Measurements from ENCODE around the gene GNG2.

The GNG2 gene

GRCh38 chr14:51870606-51871005 lies 10.2 kb downstream of the GNG2 start:
- H3K4me1 ChIP-seq (ENCODE audit: control insufficient read depth, insufficient read depth, low read length): peaks cover 18% of the 10 kb centered on the region
- ChIA-PET CTCF (no interaction called here), POLR2A (no interaction called here)
- H3K9me3 ChIP-seq (ENCODE audit: control insufficient read depth, insufficient read depth, low read depth, low read length): no peaks in the 10 kb centered on the region
- TF ChIP-seq ZNF600 (tag by site-specific recombination; IDR thresholded peaks at IDR 0.05) (no peak), ZNF544 (tag by site-specific recombination; IDR thresholded peaks at IDR 0.05) (no peak), ZBTB20 (tag by site-specific recombination; IDR thresholded peaks at IDR 0.05) (no peak), ZNF792 (tag by site-specific recombination; IDR thresholded peaks at IDR 0.05) (no peak), ZNF596 (tag by site-specific recombination; IDR thresholded peaks at IDR 0.05) (no peak), ZNF473 (tag by site-specific recombination; IDR thresholded peaks at IDR 0.05) (no peak), HOXA7 (CRISPR knock-in tag; IDR thresholded peaks at IDR 0.05; ENCODE audit: borderline replicate concordance) (no peak), ZNF23 (tag by site-specific recombination; IDR thresholded peaks at IDR 0.05; ENCODE audit: borderline replicate concordance) (no peak), ZNF664 (tag by site-specific recombination; IDR thresholded peaks at IDR 0.05) (no peak), ZNF362 (tag by site-specific recombination; IDR thresholded peaks at IDR 0.05) (no peak)
- TF ChIP-seq, protein P1, sequence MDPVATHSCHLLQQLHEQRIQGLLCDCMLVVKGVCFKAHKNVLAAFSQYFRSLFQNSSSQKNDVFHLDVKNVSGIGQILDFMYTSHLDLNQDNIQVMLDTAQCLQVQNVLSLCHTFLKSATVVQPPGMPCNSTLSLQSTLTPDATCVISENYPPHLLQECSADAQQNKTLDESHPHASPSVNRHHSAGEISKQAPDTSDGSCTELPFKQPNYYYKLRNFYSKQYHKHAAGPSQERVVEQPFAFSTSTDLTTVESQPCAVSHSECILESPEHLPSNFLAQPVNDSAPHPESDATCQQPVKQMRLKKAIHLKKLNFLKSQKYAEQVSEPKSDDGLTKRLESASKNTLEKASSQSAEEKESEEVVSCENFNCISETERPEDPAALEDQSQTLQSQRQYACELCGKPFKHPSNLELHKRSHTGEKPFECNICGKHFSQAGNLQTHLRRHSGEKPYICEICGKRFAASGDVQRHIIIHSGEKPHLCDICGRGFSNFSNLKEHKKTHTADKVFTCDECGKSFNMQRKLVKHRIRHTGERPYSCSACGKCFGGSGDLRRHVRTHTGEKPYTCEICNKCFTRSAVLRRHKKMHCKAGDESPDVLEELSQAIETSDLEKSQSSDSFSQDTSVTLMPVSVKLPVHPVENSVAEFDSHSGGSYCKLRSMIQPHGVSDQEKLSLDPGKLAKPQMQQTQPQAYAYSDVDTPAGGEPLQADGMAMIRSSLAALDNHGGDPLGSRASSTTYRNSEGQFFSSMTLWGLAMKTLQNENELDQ (tag by site-specific recombination; IDR thresholded peaks at IDR 0.05; ENCODE audit: low read depth): no peak
- TF ChIP-seq, protein P2, sequence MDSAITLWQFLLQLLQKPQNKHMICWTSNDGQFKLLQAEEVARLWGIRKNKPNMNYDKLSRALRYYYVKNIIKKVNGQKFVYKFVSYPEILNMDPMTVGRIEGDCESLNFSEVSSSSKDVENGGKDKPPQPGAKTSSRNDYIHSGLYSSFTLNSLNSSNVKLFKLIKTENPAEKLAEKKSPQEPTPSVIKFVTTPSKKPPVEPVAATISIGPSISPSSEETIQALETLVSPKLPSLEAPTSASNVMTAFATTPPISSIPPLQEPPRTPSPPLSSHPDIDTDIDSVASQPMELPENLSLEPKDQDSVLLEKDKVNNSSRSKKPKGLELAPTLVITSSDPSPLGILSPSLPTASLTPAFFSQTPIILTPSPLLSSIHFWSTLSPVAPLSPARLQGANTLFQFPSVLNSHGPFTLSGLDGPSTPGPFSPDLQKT (IDR thresholded peaks at IDR 0.05; ENCODE audit: borderline replicate concordance, low read depth, low read length): no peak
- TF ChIP-seq, protein P3, sequence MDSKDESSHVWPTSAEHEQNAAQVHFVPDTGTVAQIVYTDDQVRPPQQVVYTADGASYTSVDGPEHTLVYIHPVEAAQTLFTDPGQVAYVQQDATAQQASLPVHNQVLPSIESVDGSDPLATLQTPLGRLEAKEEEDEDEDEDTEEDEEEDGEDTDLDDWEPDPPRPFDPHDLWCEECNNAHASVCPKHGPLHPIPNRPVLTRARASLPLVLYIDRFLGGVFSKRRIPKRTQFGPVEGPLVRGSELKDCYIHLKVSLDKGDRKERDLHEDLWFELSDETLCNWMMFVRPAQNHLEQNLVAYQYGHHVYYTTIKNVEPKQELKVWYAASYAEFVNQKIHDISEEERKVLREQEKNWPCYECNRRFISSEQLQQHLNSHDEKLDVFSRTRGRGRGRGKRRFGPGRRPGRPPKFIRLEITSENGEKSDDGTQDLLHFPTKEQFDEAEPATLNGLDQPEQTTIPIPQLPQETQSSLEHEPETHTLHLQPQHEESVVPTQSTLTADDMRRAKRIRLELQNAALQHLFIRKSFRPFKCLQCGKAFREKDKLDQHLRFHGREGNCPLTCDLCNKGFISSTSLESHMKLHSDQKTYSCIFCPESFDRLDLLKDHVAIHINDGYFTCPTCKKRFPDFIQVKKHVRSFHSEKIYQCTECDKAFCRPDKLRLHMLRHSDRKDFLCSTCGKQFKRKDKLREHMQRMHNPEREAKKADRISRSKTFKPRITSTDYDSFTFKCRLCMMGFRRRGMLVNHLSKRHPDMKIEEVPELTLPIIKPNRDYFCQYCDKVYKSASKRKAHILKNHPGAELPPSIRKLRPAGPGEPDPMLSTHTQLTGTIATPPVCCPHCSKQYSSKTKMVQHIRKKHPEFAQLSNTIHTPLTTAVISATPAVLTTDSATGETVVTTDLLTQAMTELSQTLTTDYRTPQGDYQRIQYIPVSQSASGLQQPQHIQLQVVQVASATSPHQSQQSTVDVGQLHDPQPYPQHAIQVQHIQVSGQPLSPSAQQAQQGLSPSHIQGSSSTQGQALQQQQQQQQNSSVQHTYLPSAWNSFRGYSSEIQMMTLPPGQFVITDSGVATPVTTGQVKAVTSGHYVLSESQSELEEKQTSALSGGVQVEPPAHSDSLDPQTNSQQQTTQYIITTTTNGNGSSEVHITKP (tag by site-specific recombination; IDR thresholded peaks at IDR 0.05): no peak
- no peak overlapping the region for H3K27ac ChIP-seq (ENCODE audit: extremely low read depth, low read depth, low read length)
- no peaks in the 10 kb centered on the region for H3K36me3 ChIP-seq (ENCODE audit: control insufficient read depth in 2 of 2, insufficient read depth in 1 of 2, low read length in 2 of 2)
- no peak overlapping the region for H3K4me3 ChIP-seq (ENCODE audit: low read depth, low read length)

- Histone ChIP-seq H3K36me3 (ENCODE audit: control insufficient read depth in 2 of 2, insufficient read depth in 1 of 2, low read length in 2 of 2) (no peaks in the 10 kb centered on the region), H3K9me3 (ENCODE audit: control insufficient read depth, insufficient read depth, low read depth, low read length) (no peaks in the 10 kb centered on the region), H3K4me3 (ENCODE audit: low read depth, low read length) (no peak overlapping the region), H3K4me1 (ENCODE audit: control insufficient read depth, insufficient read depth, low read length) (peaks cover 18% of the 10 kb centered on the region), H3K27ac (ENCODE audit: extremely low read depth, low read depth, low read length) (no peak overlapping the region)
- ChIA-PET CTCF (interaction anchor here (0.6 kb wide), 2 partner anchors 32 to 35 kb away, joined by 3 to 6 read pairs; no protein-coding TSS in a partner anchor), POLR2A (no interaction called here)
- TF ChIP-seq, protein P4, sequence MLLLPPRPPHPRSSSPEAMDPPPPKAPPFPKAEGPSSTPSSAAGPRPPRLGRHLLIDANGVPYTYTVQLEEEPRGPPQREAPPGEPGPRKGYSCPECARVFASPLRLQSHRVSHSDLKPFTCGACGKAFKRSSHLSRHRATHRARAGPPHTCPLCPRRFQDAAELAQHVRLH (tag by site-specific recombination; IDR thresholded peaks at IDR 0.05): no peak
- TF ChIP-seq ZNF335 (tag by site-specific recombination; conservative IDR thresholded peaks at IDR 0.05) (no peak), ZBTB48 (tag by site-specific recombination; IDR thresholded peaks at IDR 0.05) (no peak), GLIS2 (tag by site-specific recombination; IDR thresholded peaks at IDR 0.05) (no peak), ZNF10 (tag by site-specific recombination; IDR thresholded peaks at IDR 0.05) (no peak), ZFP37 (tag by site-specific recombination; IDR thresholded peaks at IDR 0.05) (no peak), ZNF513 (tag by site-specific recombination; IDR thresholded peaks at IDR 0.05) (no peak), ZBTB8A (tag by site-specific recombination; IDR thresholded peaks at IDR 0.05) (no peak)
- TF ChIP-seq, protein P5, sequence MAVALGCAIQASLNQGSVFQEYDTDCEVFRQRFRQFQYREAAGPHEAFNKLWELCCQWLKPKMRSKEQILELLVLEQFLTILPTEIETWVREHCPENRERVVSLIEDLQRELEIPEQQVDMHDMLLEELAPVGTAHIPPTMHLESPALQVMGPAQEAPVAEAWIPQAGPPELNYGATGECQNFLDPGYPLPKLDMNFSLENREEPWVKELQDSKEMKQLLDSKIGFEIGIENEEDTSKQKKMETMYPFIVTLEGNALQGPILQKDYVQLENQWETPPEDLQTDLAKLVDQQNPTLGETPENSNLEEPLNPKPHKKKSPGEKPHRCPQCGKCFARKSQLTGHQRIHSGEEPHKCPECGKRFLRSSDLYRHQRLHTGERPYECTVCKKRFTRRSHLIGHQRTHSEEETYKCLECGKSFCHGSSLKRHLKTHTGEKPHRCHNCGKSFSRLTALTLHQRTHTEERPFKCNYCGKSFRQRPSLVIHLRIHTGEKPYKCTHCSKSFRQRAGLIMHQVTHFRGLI (tag by site-specific recombination; IDR thresholded peaks at IDR 0.05): no peak
Measured at GRCh38 chr14:51871846-51872245, 11.4 kb downstream of the GNG2 start.
